Esophagus muscularis mucosa (tissue), 3 donors: ENCODE results near the gene CACNB3.

Experiments
- EP300 ChIP-seq: sonication (generic); formaldehyde crosslinking; IDR thresholded peaks from one replicate; pipeline ENCODE4 v1.6.1; 2017; ENCODE audit warnings: antibody characterized with exemption
- TF ChIP-seq, protein P1 (sequence below), 3 experiments: fragments of 200-600 bp in 2 of 3; fragments of 450-650 bp in 1 of 3; sonication (generic) in 2 of 3; IDR thresholded peaks; one replicate each; pipeline ENCODE4 v1.5.1; 2017 to 2019; ENCODE audit warnings: antibody characterized with exemption in 3 of 3, mild to moderate bottlenecking in 2 of 3, moderate library complexity in 1 of 3

DNA sequence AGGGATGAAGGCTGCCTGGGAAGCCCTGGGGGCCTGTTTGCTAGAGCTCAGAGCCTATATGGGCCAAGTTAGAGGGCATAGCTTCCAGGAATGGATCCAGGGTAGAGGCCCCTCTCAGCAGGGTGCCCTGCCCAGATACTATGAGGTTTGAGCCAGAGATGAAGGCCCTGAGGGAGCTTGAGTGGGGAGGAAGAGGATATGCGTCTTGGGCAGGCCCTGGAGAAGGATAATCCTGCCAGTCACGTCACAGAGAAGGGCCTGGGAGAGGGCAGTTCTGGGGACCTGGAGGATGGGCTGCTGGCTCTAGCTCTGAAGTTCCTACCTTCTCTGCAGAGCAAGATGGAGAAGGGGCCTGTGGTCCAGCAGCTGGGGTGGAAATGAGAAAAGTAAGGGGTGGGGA, 5.9 kb upstream of the CACNB3 start:
- no peak for TF ChIP-seq EP300
- TF ChIP-seq, protein P1, sequence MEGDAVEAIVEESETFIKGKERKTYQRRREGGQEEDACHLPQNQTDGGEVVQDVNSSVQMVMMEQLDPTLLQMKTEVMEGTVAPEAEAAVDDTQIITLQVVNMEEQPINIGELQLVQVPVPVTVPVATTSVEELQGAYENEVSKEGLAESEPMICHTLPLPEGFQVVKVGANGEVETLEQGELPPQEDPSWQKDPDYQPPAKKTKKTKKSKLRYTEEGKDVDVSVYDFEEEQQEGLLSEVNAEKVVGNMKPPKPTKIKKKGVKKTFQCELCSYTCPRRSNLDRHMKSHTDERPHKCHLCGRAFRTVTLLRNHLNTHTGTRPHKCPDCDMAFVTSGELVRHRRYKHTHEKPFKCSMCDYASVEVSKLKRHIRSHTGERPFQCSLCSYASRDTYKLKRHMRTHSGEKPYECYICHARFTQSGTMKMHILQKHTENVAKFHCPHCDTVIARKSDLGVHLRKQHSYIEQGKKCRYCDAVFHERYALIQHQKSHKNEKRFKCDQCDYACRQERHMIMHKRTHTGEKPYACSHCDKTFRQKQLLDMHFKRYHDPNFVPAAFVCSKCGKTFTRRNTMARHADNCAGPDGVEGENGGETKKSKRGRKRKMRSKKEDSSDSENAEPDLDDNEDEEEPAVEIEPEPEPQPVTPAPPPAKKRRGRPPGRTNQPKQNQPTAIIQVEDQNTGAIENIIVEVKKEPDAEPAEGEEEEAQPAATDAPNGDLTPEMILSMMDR (IDR thresholded peaks at IDR 0.05), result no peak
